Thymus (tissue), 11 donors: ENCODE results near the gene SKI. TPM values are rescaled to one million over a fixed set of nuclear protein-coding genes. Genes with fewer than 3 reads are reported as not detected.

Source experiments
- DNase-seq, 9 donors: peaks; one replicate each; pipeline ENCODE4 v3.0.0-alpha.2; 2013; ENCODE audit warnings: low spot score in 9 of 9, low read depth in 6 of 9, missing footprints in 1 of 9
- H3K27ac ChIP-seq, 2 donors: one replicate each; pipeline ENCODE4 v1.5.1; 2013; ENCODE audit warnings: control low read depth in 1 of 2, low read depth in 1 of 2, low read length in 1 of 2, mild to moderate bottlenecking in 1 of 2, moderate library complexity in 1 of 2
- H3K27me3 ChIP-seq, 2 donors: one replicate each; pipeline ENCODE4 v1.5.1; 2013; ENCODE audit warnings: low read length in 1 of 2; ENCODE audit not compliant: control insufficient read depth in 2 of 2, insufficient read depth in 1 of 2
- H3K36me3 ChIP-seq, 2 donors: one replicate each; pipeline ENCODE4 v1.5.1; 2013; ENCODE audit warnings: low read length in 1 of 2, mild to moderate bottlenecking in 1 of 2, moderate library complexity in 1 of 2; ENCODE audit not compliant: control insufficient read depth in 2 of 2, insufficient read depth in 2 of 2
- H3K4me1 ChIP-seq, 2 donors: one replicate each; pipeline ENCODE4 v1.5.1; 2013; ENCODE audit warnings: low read length in 2 of 2; ENCODE audit not compliant: control insufficient read depth in 2 of 2, insufficient read depth in 2 of 2
- H3K4me3 ChIP-seq, 2 donors: one replicate each; pipeline ENCODE4 v1.5.1; 2013; ENCODE audit warnings: low read length in 2 of 2, control low read depth in 1 of 2, mild to moderate bottlenecking in 1 of 2
- H3K9me3 ChIP-seq, 2 donors: one replicate each; pipeline ENCODE4 v1.5.1; 2013; ENCODE audit warnings: low read length in 1 of 2, mild to moderate bottlenecking in 1 of 2; ENCODE audit not compliant: control insufficient read depth in 2 of 2, insufficient read depth in 1 of 2
- WGBS: extraction: QIAGEN DNeasy Blood & Tissue Kit; methylation state at CpG from one replicate; pipeline ENCODE4 v1.1.7; 2013; 5-methylcytosine and 5-hydroxymethylcytosine counted together
- polyA plus RNA-seq: library from polyadenylated mRNA; stranded (reverse); fragments of 200-250 nt; gene quantifications from one replicate; pipeline ENCODE4 v1.2.3, GENCODE V29; 2013
- total RNA-seq: library from RNA; stranded (reverse); fragments of 120-200 nt; gene quantifications from one replicate; pipeline ENCODE4 v1.2.4, GENCODE V29; 2013
- donor health status: healthy.

SKI gene
- total and polyA plus RNA-seq, 2 donors, result 5.3 to 16.4 TPM

DNA sequence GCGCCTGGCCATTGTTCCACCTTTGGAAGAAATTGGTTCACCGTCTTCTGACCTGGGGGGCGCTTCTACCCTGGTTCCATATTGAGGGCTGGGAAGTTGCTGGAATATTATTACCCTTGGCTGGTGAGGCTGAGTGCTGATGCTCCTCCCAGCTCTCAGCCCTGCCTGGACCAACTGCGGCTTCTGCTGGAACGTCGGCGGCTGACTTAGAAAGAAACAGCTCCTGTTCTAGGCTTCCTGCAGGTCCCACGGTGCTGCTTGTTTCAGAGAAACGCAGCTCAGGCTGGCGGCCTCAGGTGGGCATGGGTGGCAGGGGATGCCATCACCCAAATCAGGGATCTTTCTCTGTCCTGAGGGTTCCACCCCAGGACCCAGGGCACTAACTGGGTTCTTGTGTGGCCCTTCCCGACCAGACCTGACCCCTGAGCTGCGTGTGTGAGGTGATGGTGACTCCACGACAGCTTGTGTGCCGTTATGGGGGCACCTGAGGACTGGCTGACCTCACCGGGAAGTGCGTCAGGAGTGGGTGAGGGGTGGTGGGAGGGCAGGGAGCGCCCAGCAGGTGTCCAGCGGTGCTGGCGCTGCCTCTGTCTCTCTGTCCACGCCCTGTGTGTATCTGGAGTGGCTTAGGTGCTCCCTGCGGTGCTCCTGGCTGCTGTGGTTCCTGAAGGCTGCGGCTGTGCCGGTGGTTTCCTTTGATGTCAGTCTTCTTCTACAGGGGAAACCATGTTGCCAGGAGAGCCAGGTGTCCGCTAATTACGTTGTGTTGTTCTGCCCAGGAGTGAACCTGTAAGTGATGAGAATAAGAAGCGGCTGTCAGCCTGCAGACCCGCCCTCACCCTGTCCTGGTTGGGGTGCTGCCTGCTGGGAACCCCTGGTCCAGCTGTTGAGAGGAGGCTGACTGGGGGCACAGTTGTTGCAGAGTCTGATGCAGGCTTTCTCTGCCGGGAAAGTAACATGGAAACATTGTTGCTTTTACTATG lies 8.9 kb downstream of the SKI start:
- peak in 2 of 9 donors; percentile 57 to 73 for DNase-seq
- Histone ChIP-seq H3K4me3 (no peak overlapping the region), H3K36me3 (peaks cover 0 to 11% of the 10 kb centered on the region in 2 donors), H3K4me1 (peaks cover 28 to 81% of the 10 kb centered on the region in 2 donors), H3K27me3 (peaks cover 0 to 13% of the 10 kb centered on the region in 2 donors), H3K9me3 (peaks cover 0 to 5% of the 10 kb centered on the region in 2 donors), H3K27ac (peak overlapping the region in 1 of 2 donors; percentile 42)
- WGBS, result 59% methylated on average over 28 of the region's 28 CpGs

DNA sequence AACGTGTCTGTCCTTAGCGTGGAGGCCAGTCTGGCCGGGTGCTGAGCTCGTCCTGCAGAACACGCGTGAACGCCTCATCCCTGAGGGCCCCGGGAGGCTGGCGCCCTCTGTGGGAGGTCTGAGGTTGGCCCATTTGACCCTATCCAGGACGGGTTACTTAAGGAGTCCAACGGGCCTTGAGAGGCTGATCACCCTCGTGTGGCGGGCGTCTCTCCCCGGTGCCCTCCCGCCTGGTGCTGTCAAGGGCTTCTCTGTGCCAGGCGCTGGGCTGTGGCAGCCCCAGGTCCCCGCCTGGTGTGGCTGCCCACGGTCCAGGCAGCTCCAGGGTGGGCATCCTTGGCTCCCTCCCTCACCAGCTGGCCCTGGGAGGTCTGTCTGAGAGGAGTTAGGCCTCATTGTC lies 9.7 kb downstream of the SKI start:
- 93% methylated on average over 19 of the region's 19 CpGs for WGBS
- no peak for DNase-seq

DNA sequence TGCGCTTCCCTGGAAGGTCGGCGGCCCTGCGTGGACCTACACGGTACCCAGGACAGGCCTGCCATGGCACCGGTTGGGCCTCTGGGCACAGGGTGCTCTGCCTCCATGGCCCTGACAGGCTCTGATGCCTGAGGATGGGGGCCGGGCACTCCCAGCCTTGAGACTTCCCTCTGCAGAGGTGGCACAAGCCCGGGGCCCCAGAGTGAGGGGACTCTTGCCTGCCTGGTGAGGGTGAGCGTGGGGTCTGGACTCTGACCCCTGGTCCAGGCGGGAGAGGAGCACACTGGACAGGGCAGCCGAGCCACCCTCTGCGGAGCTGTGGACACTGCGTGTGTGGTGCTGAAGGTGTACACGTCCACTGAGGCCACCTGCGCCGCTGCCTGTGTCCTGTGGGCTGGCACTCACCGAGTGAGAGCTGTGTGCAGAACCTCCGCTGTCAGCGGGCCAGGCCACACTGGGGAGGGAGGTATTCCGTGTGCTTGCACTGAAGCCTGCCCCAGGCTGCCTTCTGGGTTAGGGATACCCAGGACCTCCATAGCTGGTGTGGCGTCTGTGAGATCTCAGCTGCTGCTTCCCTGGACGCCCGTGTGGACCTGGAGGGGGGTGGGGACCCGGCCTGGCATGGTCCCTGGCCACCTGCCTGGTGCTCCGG lies 10.4 kb downstream of the SKI start:
- Histone ChIP-seq H3K9me3 (peaks cover 0 to 5% of the 10 kb centered on the region in 2 donors), H3K27me3 (peaks cover 0 to 9% of the 10 kb centered on the region in 2 donors), H3K4me1 (peaks cover 28 to 81% of the 10 kb centered on the region in 2 donors), H3K27ac (no peak overlapping the region), H3K36me3 (peaks cover 0 to 11% of the 10 kb centered on the region in 2 donors), H3K4me3 (no peak overlapping the region)
- DNase-seq, result no peak
- WGBS, result 96% methylated on average over 25 of the region's 25 CpGs

More for the DNA sequence above, 9.7 kb downstream of the SKI start:
- Histone ChIP-seq H3K36me3 (peaks cover 0 to 11% of the 10 kb centered on the region in 2 donors), H3K4me1 (peaks cover 26 to 81% of the 10 kb centered on the region in 2 donors), H3K4me3 (no peak overlapping the region), H3K27me3 (peaks cover 0 to 9% of the 10 kb centered on the region in 2 donors), H3K9me3 (peaks cover 0 to 5% of the 10 kb centered on the region in 2 donors), H3K27ac (no peak overlapping the region)

DNA sequence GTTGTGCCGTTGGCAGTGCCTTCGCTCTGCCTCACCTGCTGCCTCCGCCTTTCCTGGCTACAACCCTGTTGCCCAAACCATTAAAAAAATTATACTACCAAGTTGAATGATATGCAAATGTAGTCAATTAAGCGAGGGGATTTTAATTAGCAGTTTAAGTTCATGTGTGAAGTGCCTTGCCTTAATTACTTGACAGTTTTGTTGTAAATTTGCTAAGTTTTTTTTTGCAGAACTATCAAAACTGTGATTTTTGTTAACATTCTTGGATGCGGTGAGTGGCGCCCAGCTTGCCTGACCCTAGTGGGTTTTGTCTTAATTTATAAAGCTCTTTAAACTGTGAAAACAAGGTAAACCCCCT lies 10.9 kb downstream of the SKI start:
- H3K27ac ChIP-seq, result peak overlapping the region in 1 of 2 donors; percentile 42

DNA sequence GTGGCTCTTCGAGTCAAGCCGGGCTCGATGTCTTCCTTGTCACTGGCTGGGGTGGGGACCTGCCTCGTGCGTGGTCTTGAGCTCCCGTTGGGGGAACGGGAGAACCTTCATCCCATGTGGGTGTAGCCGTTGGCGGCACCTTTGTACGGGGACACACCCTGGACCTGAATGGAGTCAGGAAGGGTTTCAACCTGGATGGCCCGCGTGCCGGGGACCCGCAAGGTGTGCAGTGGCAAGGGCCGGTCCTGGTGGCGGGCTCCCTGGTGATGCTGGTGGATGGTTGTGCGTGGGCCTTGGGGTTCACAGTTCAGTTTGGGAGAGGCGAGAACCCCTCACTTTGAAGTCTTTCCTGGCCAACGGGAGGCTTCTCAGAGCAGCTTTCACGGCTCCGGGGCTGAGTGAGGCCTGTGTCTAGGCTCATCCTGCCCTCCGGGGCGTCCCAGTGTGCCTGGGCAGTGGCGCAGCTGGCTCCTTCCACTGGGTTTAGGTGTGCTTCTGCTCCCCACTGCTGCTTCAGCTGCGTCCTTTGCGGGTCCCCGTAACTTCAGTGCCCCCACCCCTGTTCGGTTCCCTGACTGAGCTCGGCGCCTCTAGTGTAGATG lies 11.4 kb downstream of the SKI start:
- H3K4me1 ChIP-seq, result peaks cover 24 to 73% of the 10 kb centered on the region in 2 donors
- H3K27me3 ChIP-seq, result peaks cover 0 to 1% of the 10 kb centered on the region in 2 donors
- no peak for DNase-seq
- 97% methylated on average over 30 of the region's 30 CpGs for WGBS
- peaks cover 0 to 5% of the 10 kb centered on the region in 2 donors for H3K9me3 ChIP-seq
- H3K27ac ChIP-seq, result peak overlapping the region in 1 of 2 donors; percentile 42
- H3K36me3 ChIP-seq, result peaks cover 0 to 11% of the 10 kb centered on the region in 2 donors
- no peak overlapping the region for H3K4me3 ChIP-seq

More for the DNA sequence above, 10.9 kb downstream of the SKI start:
- DNase-seq, result no peak
- Histone ChIP-seq H3K9me3 (peaks cover 0 to 5% of the 10 kb centered on the region in 2 donors), H3K27me3 (peaks cover 0 to 6% of the 10 kb centered on the region in 2 donors), H3K4me3 (no peak overlapping the region), H3K4me1 (peaks cover 27 to 78% of the 10 kb centered on the region in 2 donors), H3K36me3 (peaks cover 0 to 11% of the 10 kb centered on the region in 2 donors)
- 96% methylated on average over 6 of the region's 6 CpGs for WGBS

DNA sequence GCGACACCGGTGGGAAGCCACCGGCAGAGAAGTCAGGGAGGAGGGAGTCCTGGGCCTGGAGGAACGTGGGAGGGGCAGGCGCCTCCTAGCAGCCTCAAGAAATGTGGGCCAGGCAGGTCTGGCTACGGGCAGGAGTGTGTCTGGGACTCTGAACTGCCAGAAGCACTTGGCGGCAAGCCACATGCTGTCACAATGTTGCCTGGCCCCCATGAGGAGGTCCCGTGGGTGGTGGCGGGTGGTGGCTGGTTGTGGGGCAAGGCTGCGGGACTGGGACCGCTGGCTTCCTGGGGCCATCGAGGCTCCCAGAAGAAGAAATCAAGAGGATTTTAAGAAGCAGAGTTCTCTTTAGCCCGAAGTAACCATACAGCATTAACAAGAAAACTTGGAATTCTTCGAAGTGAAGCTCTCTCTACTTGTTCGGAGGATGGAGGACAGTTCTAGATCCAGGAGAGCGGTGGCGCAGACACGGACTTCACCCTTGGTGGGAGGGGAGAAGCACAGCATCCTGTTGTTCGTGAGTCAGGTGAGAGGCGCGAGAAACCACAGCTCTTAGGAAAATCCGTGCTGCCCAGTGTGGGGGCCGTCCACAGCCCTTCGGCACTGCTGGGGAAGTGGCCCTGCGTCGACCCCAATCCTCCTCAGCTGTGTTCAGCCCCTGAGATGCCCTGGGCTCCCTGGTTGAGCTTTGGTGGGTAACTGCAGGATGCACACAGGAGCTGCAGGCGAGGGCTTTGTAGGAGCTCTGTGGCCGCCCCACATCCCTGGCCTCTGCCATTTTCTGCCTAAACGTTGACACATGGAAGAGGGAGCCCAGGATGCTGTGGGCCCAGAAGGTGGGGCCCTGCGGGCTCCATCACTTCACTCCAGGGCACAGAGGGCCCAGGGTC lies 12.4 kb downstream of the SKI start:
- Histone ChIP-seq H3K4me1 (peaks cover 24 to 63% of the 10 kb centered on the region in 2 donors), H3K27ac (no peak overlapping the region), H3K27me3 (no peaks in the 10 kb centered on the region), H3K4me3 (no peak overlapping the region), H3K9me3 (peaks cover 0 to 5% of the 10 kb centered on the region in 2 donors), H3K36me3 (peaks cover 0 to 11% of the 10 kb centered on the region in 2 donors)
- no peak for DNase-seq
- WGBS, result 84% methylated on average over 30 of the region's 30 CpGs

DNA sequence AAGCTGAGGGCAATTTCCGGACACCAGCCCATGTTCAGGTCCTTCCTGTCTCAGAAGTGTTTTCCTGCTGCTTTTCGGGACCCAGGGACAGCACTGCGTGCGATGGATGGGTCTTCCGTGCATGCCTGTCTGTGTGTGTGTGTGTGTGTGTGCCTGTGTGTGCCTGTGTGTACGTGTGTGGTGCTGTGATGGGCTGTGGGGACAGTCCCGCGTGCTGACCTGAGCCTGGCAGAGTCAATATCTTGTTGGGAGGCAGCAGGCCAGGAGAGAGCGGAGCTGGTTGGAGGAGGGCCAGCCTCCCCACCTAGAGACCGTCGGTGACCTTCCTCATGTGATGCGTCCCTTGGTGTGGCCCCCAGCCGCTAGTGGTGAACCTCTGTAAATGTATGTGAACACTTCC lies 13.7 kb downstream of the SKI start:
- DNase-seq, result no peak
- Histone ChIP-seq H3K36me3 (peaks cover 0 to 11% of the 10 kb centered on the region in 2 donors), H3K4me1 (peaks cover 18 to 63% of the 10 kb centered on the region in 2 donors), H3K4me3 (no peak overlapping the region), H3K27ac (peak overlapping the region in 1 of 2 donors; percentile 36), H3K9me3 (peaks cover 0 to 5% of the 10 kb centered on the region in 2 donors), H3K27me3 (peaks cover 0 to 4% of the 10 kb centered on the region in 2 donors)
- WGBS, result 95% methylated on average over 13 of the region's 13 CpGs
